ENCODE results near the gene NUP85.
"Not testable (repeated sequence)": the region's sequence is repeated elsewhere in the genome, so short reads cannot be mapped to it uniquely, and the experiment has no call there.

Gene NUP85

DNA sequence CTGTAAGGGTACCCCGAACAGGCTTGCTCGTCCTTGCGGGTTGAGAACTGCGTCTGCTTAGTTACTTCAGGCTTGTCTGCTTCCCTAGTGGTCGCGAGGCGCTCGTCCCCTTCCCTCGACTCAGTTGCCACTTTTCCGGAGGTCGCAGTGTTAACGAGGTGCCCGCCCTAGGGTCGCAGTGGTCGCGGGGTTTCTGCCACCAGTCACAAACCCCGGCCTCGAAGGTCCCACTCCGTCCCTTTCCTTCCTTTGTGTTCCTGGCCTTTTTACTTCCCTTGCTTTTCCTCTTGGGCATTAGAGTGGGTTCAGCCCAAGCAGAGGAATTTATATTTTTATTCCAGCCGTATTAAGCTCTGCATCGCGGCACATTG lies 299 bp downstream of the NUP85 start:
- peak; percentile 23 for DNase-seq (ENCODE audit: low spot score)

DNA sequence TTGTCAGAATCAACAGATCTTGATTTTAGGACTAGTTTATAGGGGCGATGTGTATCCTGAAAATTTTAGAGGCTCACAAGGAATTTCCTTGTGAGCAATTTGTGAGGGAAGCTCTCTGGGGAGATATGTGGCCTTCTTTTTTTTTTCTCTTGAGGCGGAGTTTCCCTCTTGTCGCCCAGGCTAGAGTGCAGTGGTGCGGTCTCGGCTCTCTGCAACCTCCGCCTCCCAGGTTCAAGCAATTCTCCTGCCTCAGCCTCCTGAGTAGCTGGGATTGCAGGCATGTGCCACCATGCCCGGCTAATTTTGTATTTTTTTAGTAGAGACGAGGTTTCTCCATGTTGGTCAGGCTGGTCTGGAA lies 1.6 kb downstream of the NUP85 start:
- DNase-seq (ENCODE audit: low spot score) = not testable (repeated sequence)

DNA sequence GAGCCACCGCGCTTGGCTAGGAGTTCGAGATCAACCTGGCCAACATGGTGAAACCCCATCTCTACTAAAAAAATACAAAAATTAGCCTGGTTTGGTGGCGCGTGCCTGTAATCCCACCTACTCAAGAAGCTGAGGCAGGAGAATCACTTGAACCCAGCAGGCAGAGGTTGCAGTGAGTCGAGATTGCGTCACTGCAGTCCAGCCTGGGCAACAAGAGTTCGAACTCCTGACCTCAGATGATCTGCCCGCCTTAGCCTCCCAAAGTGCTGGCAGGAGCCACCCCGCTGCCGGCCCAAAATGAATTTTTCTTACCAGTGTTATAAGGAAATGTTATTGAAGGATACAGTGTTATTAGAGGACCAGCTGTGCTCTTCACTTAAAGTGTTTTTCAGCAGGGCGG lies 2.3 kb downstream of the NUP85 start:
- no peak for DNase-seq (ENCODE audit: low spot score)

DNA sequence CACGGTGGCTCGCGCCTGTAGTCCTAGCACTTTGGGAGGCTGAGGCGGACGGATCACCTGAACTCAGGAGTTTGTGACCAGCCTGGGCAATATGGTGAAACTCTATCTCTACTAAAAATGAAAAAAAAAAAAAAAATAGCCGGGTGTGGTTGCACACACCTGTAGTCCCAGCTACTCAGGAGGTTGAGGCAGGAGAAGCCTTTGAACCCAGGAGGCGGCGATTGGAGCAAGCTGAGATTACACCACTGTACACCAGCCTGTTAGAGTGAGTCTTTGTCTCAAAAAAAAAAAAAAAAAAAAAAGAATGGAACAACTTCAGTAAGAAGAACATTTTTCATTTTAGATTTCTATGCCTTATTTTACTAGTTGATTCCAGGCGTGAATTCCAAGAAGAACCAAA lies 2.7 kb downstream of the NUP85 start:
- no peak for DNase-seq (ENCODE audit: low spot score)

DNA sequence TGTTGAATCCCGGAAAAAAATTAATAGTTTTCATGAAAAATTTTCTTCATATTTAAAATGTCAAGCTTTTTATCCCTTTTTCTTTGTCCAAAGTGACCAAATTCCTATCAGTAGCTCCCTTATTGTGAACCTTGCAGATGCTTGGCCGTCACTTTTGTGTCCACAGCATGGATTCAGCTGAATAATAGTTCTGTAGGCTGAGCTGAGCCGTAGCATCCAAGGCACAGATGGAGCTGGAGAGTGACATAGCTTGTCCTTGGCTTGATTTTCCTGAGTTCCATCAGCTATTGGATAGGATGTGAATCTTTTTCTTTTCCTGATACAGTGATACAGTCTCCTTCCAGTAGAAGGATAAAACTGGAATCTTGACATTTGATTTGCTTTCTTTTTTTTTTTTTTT lies 3.6 kb downstream of the NUP85 start:
- DNase-seq (ENCODE audit: low spot score) = no peak

DNA sequence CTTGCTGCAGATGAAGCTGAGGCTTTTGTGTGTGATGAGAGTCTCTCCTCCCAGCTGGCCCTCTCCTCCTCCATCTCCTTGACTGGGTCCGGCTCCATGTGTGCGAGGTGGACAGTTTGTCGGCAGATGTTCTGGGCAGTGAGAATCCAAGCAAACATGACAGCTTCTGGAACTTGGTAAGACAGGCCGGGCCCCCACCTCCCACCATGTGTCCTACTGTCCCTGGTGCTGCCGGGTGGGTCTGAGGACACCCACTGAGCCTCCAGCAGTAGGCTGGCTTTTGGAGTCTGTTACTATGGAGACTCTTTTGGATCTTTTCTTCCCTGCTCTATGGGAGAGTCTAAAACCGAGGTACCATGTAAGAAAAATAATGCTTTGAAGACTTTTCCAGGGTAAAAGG lies 12.7 kb downstream of the NUP85 start:
- no peak for DNase-seq (ENCODE audit: low spot score)

DNA sequence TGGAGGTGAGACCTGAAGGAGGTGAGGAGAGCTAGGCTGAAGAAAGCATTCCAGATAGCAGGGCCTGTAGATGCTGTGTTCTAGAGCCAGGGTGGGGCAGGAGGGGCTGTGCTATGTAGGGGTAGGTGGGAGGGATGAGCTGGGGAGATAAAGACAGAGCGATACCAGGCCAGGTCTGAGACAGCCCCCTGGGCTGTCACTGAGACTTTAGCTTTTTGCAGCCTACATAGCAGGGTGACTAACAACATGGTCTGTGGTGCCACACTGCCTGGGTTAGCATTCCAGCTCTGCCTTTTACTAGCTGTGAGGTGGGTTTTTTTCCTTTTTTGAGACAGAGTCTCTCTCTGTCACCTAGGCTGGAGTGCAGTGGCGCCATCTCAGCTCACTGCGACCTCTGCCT lies 14.3 kb downstream of the NUP85 start:
- DNase-seq (ENCODE audit: low spot score) = no peak

DNA sequence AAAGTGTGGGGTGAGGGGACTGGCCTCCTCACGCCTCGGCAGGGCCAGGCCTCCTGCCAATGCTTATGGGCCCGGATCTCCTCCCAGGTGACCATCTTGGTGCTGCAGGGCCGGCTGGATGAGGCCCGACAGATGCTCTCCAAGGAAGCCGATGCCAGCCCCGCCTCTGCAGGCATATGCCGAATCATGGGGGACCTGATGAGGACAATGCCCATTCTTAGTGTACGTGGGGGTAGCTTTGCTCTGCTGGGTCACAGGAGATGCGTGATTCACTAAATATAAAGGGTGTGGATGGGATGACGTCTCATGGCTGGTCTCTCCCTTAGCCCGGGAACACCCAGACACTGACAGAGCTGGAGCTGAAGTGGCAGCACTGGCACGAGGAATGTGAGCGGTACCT lies 19.5 kb downstream of the NUP85 start:
- no peak for DNase-seq (ENCODE audit: low spot score)

DNA sequence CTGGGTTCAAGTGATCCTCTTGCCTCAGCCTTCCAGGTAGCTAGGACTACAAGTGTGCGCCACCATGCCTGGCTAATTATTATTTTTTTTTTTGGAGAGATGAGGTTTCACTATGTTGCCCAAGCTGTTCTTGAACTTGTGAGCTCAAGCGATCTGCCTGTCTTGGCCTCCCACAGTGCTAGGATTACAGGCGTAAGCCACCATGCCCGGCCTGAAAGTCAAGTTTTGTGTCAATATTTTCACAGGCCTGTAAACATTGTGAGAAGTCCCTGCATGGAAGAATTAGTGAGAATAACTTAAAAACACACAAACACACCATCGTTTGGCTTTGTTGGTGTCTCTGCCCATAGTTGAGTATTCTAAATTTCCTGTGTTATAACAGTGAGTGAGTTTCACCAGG lies 22.2 kb downstream of the NUP85 start:
- no peak for DNase-seq (ENCODE audit: low spot score)

DNA sequence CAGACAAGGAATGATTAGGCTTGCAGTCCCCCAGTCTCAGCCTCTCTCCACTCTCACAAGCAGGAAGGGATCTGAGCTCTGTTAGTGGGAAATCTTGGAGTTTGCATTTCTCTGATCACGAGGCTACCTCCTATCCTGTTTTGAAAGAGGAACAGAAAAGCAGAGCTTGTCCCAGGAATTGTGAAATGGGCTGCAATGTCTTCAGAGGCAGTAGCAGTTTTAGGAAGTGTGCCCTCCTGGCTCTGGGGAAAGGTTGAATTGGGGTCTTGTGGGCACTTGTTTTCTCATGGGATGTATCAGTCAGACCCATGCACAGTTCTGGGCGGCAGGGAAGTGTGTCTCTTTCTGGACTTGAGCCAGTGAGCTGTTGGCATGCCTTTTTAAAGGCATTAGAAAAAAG lies 22.8 kb downstream of the NUP85 start:
- DNase-seq (ENCODE audit: low spot score) = no peak

DNA sequence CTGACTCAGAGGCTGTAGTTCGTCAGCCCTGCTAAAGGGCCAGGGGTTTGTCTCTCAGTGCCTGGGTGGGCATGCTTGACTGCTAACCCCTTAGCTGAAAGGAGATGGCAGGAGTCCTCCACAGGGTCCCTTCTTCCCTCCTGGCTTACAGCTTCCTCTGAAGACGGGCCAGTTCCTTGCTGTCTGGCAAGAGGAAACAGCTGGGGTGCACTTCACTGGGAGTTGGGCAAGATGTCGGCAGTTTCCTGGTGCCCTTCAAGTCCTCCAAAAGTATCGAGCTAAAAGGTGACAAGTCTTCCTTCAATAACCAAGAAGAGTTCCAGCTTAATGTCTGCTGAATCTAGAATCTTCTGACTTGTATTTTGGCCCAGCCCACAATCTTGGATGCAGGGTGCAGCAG lies 23.4 kb downstream of the NUP85 start:
- no peak for DNase-seq (ENCODE audit: low spot score)

DNA sequence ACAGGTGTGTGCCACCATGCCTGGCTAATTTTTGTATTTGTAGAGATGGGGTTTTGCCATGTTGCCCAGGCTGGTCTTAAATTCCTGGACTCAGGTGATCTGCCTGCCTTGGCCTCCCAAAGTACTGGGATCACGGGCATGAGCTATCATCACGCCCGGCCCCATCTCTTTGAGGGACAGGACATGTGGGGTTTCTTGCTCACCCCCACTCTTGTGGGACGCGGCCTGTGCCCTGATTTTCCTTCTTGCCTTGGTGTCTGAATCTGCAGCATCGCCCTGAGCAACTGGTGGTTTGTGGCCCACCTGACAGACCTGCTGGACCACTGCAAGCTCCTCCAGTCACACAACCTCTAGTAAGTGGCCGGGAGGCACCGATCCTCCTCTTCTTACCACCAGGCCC lies 25.6 kb downstream of the NUP85 start:
- no peak for DNase-seq (ENCODE audit: low spot score)

DNA sequence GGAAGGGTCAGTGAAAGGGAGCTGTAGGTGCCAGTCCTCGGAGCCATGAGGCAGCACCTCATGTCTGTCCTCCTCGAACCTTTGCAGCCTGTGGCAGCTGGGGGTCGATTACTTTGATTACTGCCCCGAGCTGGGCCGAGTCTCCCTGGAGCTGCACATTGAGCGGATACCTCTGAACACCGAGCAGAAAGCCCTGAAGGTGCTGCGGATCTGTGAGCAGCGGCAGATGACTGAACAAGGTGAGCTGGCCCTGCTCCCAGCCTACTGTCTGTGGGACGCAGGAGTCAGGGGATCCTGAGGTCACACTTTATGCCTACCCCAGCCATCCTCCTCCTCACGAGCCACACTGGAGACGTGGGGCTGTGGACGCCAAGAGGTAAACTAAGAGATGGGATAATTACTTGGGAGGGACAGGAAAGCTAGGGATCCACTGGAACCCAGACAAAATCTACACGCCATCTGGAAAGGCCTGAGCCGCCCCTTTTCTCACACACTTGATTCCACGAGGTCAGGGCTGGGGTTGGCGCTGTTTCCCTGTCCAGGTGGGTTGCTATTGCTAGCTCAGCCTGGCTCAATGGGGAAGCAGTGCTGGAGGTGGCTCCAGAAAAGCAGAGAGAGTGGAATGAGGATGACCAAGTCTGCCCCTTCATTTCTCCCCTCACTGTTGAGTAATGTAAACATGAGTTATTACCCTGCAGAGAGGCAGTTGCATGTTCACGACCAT lies 26.4 kb downstream of the NUP85 start:
- DNase-seq (ENCODE audit: low spot score) = no peak

DNA sequence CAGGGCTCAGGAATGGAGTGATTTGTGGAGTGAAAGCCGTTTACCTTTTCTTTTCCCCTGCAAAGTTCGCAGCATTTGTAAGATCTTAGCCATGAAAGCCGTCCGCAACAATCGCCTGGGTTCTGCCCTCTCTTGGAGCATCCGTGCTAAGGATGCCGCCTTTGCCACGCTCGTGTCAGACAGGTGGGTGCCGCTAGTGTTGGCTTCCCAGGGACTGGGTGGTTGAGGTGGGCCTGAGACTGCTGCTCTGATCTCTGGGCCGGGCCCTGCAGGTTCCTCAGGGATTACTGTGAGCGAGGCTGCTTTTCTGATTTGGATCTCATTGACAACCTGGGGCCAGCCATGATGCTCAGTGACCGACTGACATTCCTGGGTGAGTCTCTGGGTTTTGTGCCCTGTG lies 27.3 kb downstream of the NUP85 start:
- no peak for DNase-seq (ENCODE audit: low spot score)

DNA sequence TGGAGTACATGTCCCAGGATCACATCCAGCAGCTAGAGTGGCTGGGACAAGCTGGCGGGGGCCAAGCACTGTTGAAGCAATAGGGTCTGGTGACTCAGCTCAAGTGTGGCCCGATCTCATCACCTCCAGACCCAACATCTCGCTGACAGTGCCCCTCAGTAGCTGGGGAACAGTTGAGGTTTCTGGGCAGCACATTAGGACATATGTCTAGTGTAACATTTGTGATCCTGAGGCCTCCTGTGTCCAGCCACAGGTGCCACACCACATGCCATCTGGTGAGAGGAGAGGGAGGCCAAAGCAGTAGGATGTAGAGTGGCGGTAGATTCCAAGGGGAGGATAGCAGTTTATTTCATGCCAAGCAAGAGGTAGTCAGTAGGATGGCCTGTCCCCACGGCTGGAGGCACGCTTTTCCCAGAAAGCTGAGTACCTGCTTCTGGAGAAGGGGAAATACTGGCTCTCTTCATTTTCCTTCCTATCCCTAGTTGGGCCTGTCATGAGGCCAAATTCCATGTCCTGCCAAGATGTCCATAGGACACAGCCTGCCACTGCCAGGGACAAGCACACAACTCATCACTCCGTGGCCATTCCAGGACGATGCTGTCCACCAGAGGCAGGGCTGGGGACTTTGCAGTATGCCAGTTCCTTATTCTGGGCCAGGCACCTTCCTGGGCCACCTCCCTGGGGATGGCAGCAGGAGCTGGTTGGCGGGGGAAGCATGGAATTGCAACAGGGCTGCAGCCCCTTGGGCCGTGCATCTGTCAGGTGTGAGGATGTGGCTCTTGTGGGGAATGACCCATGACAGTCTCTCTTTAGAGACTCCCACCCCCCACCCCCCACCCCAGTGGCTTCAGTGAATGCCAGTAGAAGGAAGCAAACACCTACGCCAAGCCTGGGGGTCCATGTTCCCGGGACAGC lies 31.9 kb downstream of the NUP85 start:
- DNase-seq (ENCODE audit: low spot score) = no peak

DNA sequence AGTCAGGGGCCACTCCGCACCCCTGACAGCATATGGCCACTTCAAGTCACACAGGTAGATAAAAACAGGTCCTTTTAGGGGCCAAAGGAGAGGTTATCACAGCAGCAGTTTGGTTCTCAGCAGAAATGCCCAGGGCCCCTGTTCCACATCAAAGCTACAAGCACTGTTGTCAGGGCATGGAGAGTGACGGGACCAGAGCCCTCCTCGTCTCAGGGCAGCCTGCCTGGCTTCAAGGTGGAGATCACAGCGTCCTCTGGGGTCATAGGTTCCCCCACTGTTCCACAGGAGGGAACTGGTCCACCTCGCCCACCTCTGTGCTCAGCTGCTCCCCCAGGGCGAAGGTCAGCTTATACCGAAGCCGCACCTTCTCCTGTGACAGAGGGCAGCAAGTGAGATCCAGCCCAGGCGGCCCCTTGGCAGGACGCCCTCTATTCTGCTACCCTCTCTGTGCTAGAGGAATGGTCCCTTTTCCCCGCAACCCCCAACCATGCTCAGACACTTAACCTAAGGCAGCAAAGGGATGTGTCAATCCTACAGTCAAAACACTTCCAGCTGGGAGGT lies 32.6 kb downstream of the NUP85 start:
- DNase-seq (ENCODE audit: low spot score) = no peak

DNA sequence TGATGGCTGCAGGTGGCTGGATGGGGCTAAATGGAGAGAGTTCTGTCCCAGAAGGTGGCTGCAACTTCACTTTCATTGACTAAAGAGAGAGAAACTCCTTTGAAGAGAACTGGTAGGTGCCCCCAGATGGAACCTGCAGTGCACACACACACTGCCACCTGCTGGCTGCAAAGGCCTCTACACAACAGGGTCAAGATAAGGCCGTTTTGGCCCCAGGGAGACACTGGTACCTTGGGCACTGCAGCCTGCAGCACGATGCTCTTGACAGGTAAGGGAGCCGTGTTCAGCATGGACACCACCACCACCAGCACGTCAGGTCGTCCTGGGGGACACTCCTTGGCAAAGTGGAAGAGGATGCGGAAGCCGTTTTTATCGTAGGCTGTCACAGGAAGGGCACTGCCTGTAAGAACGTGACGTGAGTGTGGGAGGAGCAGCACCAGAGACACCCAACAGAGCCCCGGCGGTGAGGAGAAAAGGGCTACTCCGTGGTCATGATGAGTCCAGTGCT lies 33.3 kb downstream of the NUP85 start:
- DNase-seq (ENCODE audit: low spot score) = peak; percentile 84

DNA sequence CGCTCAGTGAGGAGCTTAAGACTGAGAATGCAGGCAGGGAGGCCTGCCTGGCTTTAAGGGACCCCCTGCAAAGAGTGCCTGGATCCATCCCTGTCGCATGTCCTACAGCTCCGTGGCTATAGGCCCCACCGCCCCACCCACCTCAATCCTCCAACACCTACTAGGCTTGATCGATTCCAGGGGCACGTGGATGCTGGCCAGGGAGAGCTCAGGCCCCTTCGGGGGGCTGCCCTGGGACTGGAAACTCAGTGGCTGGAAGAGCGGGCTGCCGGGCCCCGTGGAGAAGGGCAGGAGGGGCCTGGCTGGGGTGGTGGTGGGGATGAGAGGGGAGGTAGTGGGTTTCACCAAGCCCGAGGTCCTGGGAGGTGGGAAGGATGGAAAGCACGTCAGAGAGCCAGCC lies 33.7 kb downstream of the NUP85 start:
- no peak for DNase-seq (ENCODE audit: low spot score)

DNA sequence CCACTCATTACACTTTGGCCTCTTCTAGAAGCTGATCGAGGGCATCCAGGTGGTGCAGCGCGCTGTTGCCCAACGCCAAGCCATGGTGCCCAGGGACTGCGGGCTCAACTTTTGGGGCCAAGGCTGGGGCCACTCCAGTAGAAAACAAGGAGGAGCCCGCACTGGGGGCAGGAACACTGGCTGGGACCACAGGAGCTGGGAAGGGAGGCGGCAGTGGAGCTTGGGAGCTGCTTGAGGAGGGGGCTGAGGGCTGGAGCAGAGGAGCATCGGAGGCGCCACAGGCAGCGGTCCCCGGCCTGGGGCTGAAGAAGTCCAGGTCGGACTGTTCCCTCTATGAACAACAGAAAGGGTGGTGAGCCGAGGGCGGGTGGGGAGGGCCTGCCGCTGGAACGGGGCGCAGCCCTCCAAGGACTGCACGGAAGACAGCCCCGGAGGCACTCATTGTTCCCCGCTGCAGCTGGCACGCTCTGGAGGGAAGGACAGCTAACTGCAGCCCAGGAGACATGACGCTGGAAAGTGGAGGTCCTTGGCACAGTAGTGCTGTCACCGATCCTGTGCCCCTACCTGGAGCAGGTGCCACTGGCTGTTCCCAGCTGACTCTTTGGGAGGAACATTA lies 34.4 kb downstream of the NUP85 start:
- no peak for DNase-seq (ENCODE audit: low spot score)

DNA sequence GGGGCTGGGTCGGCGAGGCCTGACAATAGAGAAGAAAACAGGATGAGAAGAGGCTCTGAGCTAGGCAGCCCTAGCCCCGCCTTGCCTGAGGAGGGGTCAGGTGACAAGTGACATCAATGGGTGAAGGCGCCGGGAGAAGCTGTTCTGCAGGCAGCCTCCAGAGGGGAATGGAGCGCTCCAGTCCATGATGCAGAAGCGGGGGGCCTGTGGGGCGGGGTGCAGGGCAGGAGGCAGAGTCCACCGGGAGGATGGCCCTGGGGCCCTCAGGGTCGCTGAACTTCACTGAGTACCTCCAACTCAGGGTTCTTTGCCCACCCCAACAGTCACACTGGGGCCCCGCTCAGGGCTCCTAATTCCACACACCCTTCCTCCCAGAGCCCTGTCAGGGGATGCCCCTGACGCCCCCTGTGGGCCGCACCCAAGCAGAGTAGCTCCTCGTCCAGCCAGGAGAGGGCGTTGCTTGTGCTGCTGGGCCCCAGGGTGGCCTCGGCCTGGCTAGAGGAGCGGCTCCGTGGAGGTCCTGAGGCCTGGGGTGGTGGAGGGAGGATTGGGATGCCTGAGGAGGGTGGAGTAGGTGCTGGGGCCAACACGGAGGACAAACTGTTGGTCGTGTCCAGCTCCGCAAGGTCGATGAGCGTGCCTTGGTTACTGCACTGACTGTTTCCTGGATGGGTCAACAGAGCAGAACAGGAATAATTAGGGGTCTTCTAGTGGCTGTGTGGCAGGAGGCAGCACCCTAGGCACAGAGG lies 35.1 kb downstream of the NUP85 start:
- peak; percentile 76 for DNase-seq (ENCODE audit: low spot score)

DNA sequence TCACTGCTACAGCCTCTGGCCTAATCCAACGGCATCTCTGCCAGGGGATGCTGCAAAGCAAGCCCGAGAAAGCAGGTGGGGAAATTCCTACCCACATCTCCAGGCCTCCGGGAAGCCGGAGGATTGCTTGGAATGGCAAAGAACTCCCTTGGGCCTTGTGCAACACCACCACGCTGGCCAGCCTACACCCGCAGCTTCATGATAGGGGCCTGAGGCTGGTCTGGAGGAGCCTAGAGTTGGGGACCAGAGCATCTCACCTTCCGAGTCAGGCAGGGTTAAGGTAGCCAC lies 35.6 kb downstream of the NUP85 start:
- DNase-seq (ENCODE audit: low spot score) = no peak

DNA sequence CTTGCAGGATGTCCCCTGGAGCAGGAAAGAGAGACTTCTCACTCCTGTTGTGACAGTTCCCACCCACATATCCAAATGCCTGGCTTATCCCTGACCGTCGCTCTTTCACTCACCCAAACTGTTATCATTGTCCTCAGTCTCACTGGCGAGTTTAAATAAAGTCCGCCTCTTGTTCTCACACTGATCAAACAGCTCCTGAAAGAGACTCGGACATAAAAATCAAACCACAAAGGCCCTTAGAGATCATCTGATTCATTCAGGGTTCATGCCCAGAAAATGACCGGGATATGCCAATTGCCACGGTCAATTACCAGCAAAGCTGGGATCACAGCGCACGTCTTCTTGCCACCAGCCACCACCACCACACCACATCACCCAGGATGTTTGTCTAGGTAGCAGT lies 36.0 kb downstream of the NUP85 start:
- no peak for DNase-seq (ENCODE audit: low spot score)

Measured in NAMALWA (cell line).